ENCODE data around the gene COPS9. TPM values are rescaled to one million over a fixed set of nuclear protein-coding genes. Genes with fewer than 3 reads are reported as not detected.

COPS9 gene
- total RNA-seq, 1 donor from 2014 or later, result 115 TPM

DNA sequence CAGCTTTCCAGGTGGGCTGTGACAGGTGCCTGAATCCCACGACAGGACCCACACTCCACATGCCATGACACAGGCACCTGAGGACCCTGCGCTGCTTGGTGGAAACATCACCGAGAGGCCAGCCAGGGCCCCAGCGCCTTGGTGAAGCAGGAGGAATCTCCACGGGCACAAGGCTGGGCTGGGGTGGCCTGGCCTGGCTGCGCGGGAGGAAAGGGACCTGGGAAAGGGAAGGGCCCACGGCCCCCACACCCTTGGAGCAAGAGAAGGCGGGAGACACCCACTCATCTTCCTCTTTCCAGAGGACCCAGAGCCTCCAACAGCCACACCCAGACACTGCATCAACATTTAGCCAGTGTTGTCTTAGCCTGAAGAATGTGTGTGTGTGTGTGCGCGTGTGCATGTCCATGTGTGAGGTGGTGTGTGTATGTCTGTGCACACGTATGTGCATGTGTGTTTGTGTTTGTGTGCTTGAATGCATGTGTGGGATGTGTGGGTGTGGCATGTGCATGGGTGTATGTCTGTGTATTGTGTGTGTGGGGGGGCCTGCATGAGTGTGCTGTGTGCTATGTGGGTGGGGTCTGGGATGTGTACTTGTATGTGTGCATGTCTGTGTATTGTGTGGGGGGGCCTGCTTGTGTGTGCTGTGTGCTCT is 10.6 kb upstream of the COPS9 start:
- Mint-ChIP-seq H3K36me3 (ENCODE audit: insufficient read depth) (no peaks in the 10 kb centered on the region), H3K27ac (no peak overlapping the region), H3K4me1 (ENCODE audit: low read depth) (no peaks in the 10 kb centered on the region), H3K4me3 (ENCODE audit: low read depth) (no peak overlapping the region), H3K9me3 (ENCODE audit: low read depth) (no peaks in the 10 kb centered on the region), H3K27me3 (peaks cover 22% of the 10 kb centered on the region)
- TF ChIP-seq, protein P1, sequence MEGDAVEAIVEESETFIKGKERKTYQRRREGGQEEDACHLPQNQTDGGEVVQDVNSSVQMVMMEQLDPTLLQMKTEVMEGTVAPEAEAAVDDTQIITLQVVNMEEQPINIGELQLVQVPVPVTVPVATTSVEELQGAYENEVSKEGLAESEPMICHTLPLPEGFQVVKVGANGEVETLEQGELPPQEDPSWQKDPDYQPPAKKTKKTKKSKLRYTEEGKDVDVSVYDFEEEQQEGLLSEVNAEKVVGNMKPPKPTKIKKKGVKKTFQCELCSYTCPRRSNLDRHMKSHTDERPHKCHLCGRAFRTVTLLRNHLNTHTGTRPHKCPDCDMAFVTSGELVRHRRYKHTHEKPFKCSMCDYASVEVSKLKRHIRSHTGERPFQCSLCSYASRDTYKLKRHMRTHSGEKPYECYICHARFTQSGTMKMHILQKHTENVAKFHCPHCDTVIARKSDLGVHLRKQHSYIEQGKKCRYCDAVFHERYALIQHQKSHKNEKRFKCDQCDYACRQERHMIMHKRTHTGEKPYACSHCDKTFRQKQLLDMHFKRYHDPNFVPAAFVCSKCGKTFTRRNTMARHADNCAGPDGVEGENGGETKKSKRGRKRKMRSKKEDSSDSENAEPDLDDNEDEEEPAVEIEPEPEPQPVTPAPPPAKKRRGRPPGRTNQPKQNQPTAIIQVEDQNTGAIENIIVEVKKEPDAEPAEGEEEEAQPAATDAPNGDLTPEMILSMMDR (IDR thresholded peaks at IDR 0.05; ENCODE audit: unreplicated experiment), result no peak
- DNase-seq (ENCODE audit: low spot score, unreplicated experiment), result no peak

DNA sequence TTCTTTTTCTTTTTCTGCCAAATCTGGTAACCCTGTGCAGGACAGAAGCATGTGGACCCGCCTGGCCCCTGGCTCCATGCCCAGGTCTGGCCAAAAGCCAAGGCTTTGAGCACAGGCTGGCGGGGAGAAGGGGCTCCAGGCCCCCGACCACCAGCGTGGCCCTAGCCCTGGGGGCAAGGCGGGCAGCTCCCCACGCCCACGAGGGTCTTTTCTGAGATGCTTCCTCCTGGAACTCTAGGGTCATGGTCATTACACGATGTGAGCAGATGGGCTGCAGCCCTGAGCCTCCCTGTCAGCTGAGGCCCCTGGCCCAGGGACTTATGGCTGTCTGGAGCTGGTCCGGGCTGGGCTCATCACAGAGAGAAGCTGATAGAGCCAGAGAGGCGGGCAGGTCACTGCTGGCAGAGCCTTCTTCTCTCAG is 10.0 kb upstream of the COPS9 start:
- Mint-ChIP-seq H3K4me3 (ENCODE audit: low read depth) (no peak overlapping the region), H3K27me3 (peaks cover 23% of the 10 kb centered on the region), H3K27ac (no peak overlapping the region), H3K4me1 (ENCODE audit: low read depth) (no peaks in the 10 kb centered on the region), H3K9me3 (ENCODE audit: low read depth) (no peaks in the 10 kb centered on the region), H3K36me3 (ENCODE audit: insufficient read depth) (no peaks in the 10 kb centered on the region)
- TF ChIP-seq, protein P1 (IDR thresholded peaks at IDR 0.05; ENCODE audit: unreplicated experiment), result no peak
- DNase-seq (ENCODE audit: low spot score, unreplicated experiment), result no peak

DNA sequence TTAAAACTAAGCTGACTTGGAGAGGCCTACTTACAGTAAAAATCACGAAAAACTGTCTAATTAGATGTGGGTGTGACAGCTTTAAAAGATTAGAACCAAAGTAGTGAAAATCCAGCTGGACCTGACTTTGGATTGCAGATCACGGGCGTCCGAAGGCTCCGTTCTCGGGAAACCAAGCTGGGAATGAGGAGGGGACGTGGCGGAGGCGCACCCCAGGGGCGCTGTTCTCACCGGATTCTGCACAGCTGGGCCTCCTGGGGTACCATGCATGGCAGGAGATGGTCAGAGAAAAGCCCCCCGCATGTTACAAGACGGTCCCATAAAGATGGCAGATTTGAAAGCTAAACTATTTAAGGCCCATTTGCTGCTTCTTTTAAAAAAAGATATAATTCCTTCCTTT is 9.4 kb upstream of the COPS9 start:
- Mint-ChIP-seq H3K27me3 (peaks cover 27% of the 10 kb centered on the region), H3K36me3 (ENCODE audit: insufficient read depth) (no peaks in the 10 kb centered on the region), H3K4me1 (ENCODE audit: low read depth) (no peaks in the 10 kb centered on the region), H3K4me3 (ENCODE audit: low read depth) (no peak overlapping the region), H3K9me3 (ENCODE audit: low read depth) (no peaks in the 10 kb centered on the region), H3K27ac (no peak overlapping the region)
- TF ChIP-seq, protein P1 (IDR thresholded peaks at IDR 0.05; ENCODE audit: unreplicated experiment), result no peak
- DNase-seq (ENCODE audit: low spot score, unreplicated experiment), result no peak

DNA sequence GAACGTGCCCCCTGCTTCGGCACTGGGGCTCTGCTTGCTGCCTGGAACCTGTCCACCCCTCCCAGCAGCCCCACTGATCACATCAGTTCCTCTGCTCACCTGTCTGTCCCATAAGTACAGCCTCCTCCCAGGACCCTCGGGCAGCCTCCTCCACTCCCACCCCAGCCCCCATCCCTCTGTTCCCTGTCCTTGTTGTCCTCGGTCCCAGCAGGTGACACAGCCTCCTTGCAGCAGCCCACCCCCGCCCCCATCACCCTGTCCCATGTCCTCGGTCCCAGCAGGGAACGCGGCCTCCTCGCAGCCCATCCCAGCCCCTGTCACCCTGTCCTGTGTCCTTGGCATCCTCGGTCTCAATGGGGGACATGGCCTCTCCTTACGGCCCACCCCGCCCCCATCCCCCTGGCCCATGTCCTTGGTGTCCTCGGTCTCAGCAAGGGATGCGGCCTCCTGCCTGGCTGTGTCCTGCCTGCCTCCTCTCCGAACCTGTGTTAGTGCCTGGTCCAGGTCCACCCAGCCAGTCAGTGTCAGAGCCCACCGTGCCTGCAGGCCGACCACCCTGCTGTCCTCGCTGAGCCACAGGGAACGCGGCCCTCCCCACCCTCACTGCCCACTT is 8.7 kb upstream of the COPS9 start:
- Mint-ChIP-seq H3K36me3 (ENCODE audit: insufficient read depth) (no peaks in the 10 kb centered on the region), H3K27ac (no peak overlapping the region)

DNA sequence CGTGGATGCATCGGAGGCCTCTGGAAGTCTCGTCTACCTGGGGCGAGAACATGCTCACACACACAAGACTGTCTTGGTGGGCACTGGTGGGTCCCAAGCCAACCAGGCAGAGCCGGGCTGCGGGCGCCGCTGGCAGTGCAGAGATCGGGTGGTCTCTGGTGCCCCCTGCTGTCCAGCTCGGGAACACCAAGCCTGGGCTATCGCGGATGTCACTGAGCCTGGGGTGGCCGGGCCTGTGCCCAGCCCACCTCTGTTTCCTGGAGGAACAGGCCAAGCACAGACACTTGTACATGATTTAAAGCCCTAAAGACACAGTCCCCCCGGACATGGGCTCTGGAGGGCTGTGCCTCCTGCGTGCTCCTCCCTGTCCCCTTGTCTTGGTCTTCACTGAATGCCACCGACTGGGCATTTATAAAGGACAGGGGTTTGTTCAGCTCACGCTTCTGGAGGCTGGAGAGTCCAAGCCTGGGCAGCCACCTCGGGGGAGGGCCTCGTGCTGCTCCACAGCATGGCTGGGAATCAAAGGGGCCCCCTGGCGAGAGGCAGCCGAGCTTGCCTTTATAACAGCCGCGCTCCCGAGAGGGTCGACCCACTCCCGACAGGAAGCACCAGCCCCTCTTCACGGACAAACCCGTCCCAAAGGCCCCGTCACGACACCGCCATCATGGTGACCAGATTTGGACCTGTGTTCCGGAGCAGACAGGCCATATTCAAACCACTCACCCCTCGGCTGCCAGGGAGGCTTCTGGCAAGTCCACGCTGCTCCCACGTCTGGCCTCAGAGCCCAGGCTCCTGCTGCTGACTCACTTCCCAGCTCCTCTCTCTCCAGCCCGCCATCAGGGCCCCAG is 7.9 kb upstream of the COPS9 start:
- H3K27ac Mint-ChIP-seq, result no peak overlapping the region
- H3K4me3 Mint-ChIP-seq (ENCODE audit: low read depth), result no peak overlapping the region
- H3K4me1 Mint-ChIP-seq (ENCODE audit: low read depth), result no peaks in the 10 kb centered on the region
- H3K27me3 Mint-ChIP-seq, result peaks cover 30% of the 10 kb centered on the region
- H3K36me3 Mint-ChIP-seq (ENCODE audit: insufficient read depth), result no peaks in the 10 kb centered on the region
- H3K9me3 Mint-ChIP-seq (ENCODE audit: low read depth), result no peaks in the 10 kb centered on the region
- DNase-seq (ENCODE audit: low spot score, unreplicated experiment), result peak; percentile 84
- TF ChIP-seq, protein P1 (IDR thresholded peaks at IDR 0.05; ENCODE audit: unreplicated experiment), result peak; percentile 96

More for the DNA sequence above, 8.7 kb upstream of the COPS9 start:
- no peaks in the 10 kb centered on the region for H3K4me1 Mint-ChIP-seq (ENCODE audit: low read depth)
- peaks cover 26% of the 10 kb centered on the region for H3K27me3 Mint-ChIP-seq
- TF ChIP-seq, protein P1 (IDR thresholded peaks at IDR 0.05; ENCODE audit: unreplicated experiment), result no peak
- no peak overlapping the region for H3K4me3 Mint-ChIP-seq (ENCODE audit: low read depth)
- no peaks in the 10 kb centered on the region for H3K9me3 Mint-ChIP-seq (ENCODE audit: low read depth)
- DNase-seq (ENCODE audit: low spot score, unreplicated experiment), result no peak

Measured in progenitor cell of endocrine pancreas (in vitro differentiated cells).